HG02943 (cell line): ENCODE data around the gene FOXJ3.

Experiments
- ATAC-seq: cut with Tn5 transposase; IDR thresholded peaks from one replicate; pipeline ENCODE4 v1.9.1; 2021; ENCODE audit warnings: mild to moderate bottlenecking, low read depth, moderate library complexity; ENCODE audit not compliant: unreplicated experiment

The FOXJ3 gene

GRCh38 chr1:42335050-42335808, at the start of gene FOXJ3:
Gene FOXJ3, minus strand, starts transcription at chr1:42335235. Its CDS starts 24,142 bp downstream, at chr1:42311093.
- ATAC-seq, result peak; percentile 67

GRCh38 chr1:42381280-42381673, 46.2 kb upstream of the FOXJ3 start:
- no peak for ATAC-seq

- ATAC-seq, result peak; percentile 60
These were observed 45.7 kb upstream of the FOXJ3 start, which contains the start of gene RIMKLA for GRCh38 chr1:42380586-42381279. Gene RIMKLA, plus strand, starts transcription at chr1:42380792. Its CDS starts 143 bp downstream, at chr1:42380935.

GRCh38 chr1:42379794-42380585, 45.0 kb upstream of the FOXJ3 start:
- ATAC-seq, result peak; percentile 38

- no peak for ATAC-seq
These were observed 37.8 kb upstream of the FOXJ3 start for GRCh38 chr1:42372796-42373195.

GRCh38 chr1:42370876-42371549, 36.0 kb upstream of the FOXJ3 start:
- ATAC-seq, result no peak

GRCh38 chr1:42369471-42369870, 34.4 kb upstream of the FOXJ3 start:
- no peak for ATAC-seq

GRCh38 chr1:42368096-42368795, 33.2 kb upstream of the FOXJ3 start:
- no peak for ATAC-seq

- ATAC-seq, result no peak
These were observed 30.1 kb upstream of the FOXJ3 start for GRCh38 chr1:42365118-42365517.

GRCh38 chr1:42364542-42364941, 29.5 kb upstream of the FOXJ3 start:
- no peak for ATAC-seq

GRCh38 chr1:42364089-42364488, 29.1 kb upstream of the FOXJ3 start:
- ATAC-seq, result no peak

- no peak for ATAC-seq
These were observed 24.4 kb upstream of the FOXJ3 start for GRCh38 chr1:42359466-42359865.

- no peak for ATAC-seq
These were observed 23.8 kb upstream of the FOXJ3 start for GRCh38 chr1:42358791-42359190.

GRCh38 chr1:42350086-42350485, 15.1 kb upstream of the FOXJ3 start:
- no peak for ATAC-seq

GRCh38 chr1:42348498-42348897, 13.5 kb upstream of the FOXJ3 start:
- ATAC-seq, result no peak

- ATAC-seq, result no peak
These were observed 8.0 kb upstream of the FOXJ3 start for GRCh38 chr1:42343049-42343448.

GRCh38 chr1:42340901-42341300, 5.9 kb upstream of the FOXJ3 start:
- no peak for ATAC-seq

- ATAC-seq, result no peak
These were observed 5.1 kb upstream of the FOXJ3 start for GRCh38 chr1:42340093-42340492.

- ATAC-seq, result no peak
These were observed 1.9 kb upstream of the FOXJ3 start for GRCh38 chr1:42336978-42337377.
